Calu3 (cell line): ENCODE measurements around the gene GRN. TPM values are rescaled to one million over a fixed set of nuclear protein-coding genes. Genes with fewer than 3 reads are reported as not detected.
"Not testable (repeated sequence)": the region's sequence is repeated elsewhere in the genome, so short reads cannot be mapped to it uniquely, and the experiment has no call there.

Experiments
- BruUV-seq: library from RNA; stranded (reverse); fragments of 400-500 nt; replicated peaks from 2 replicates; lab custom pipeline; 2021; lab: Mats Ljungman, UMichigan
- CTCF ChIA-PET: fragments of 300-600 bp; sonication (Branson Sonifier 250); formaldehyde crosslinking; loops from one replicate; lab custom pipeline; 2022; ENCODE audit warnings: antibody characterized with exemption; lab: Charles Lee
- DNase-seq: peaks from one replicate; pipeline ENCODE4 v3.0.0; 2022
- H3K27ac Mint-ChIP-seq: one replicate; pipeline ENCODE4 v1.8.0; 2022; ENCODE audit warnings: mixed read lengths; ENCODE audit not compliant: unreplicated experiment
- H3K27me3 Mint-ChIP-seq: one replicate; pipeline ENCODE4 v1.8.0; 2022; ENCODE audit warnings: mixed read lengths; ENCODE audit not compliant: unreplicated experiment
- H3K36me3 Mint-ChIP-seq: one replicate; pipeline ENCODE4 v1.8.0; 2022; ENCODE audit warnings: mild to moderate bottlenecking, moderate library complexity, mixed read lengths; ENCODE audit not compliant: insufficient read depth, unreplicated experiment
- H3K4me1 Mint-ChIP-seq: one replicate; pipeline ENCODE4 v1.8.0; 2022; ENCODE audit warnings: mild to moderate bottlenecking, low read depth, mixed read lengths; ENCODE audit not compliant: unreplicated experiment
- H3K4me3 Mint-ChIP-seq: one replicate; pipeline ENCODE4 v1.8.0; 2022; ENCODE audit warnings: mild to moderate bottlenecking, low read depth, moderate library complexity, mixed read lengths; ENCODE audit not compliant: unreplicated experiment
- H3K9me3 Mint-ChIP-seq: one replicate; pipeline ENCODE4 v1.8.0; 2022; ENCODE audit warnings: low read depth, mixed read lengths; ENCODE audit not compliant: unreplicated experiment
- intact Hi-C: fragments of 100-400 bp; cut with micrococcal nuclease; formaldehyde crosslinking; loops from one replicate; pipeline ENCODE4 v1.10.0; 2022; ENCODE audit not compliant: unreplicated experiment
- total RNA-seq: library from RNA; stranded (reverse); gene quantifications from 2 replicates; pipeline ENCODE4 v1.2.3, GENCODE V29; 2022
- TF ChIP-seq, protein P1 (sequence below): fragments of 200-600 bp; IDR thresholded peaks from one replicate; pipeline ENCODE4 v1.8.0; 2022; ENCODE audit warnings: antibody characterized with exemption; ENCODE audit not compliant: unreplicated experiment

Gene GRN
- total RNA-seq, 1 experiment from 2014 or later = 376 TPM

DNA sequence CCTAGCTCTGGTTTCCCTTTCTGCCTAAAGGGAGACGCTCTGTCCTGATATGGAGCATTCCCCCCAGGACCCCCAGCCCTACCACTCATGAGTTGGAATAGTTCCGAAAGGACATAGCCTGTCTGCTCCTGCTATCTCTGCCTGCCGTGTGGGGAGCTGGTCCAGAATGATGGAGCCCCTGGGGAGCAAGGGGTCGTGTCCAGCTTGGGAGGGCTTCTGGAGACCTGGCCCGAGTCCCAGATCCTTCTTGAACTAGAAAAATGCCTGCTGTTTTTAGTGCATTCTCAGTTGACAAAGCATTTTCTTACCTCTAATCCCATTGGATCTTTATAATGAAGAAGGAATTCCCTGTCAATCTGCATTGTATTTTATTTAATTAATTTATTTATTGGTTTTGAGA, 9.1 kb upstream of the GRN start:
- Mint-ChIP-seq H3K27ac (no peak overlapping the region), H3K36me3 (no peaks in the 10 kb centered on the region), H3K4me3 (no peak overlapping the region), H3K9me3 (no peaks in the 10 kb centered on the region), H3K27me3 (peaks cover 14% of the 10 kb centered on the region), H3K4me1 (peaks cover 17% of the 10 kb centered on the region)
- TF ChIP-seq, protein P1, sequence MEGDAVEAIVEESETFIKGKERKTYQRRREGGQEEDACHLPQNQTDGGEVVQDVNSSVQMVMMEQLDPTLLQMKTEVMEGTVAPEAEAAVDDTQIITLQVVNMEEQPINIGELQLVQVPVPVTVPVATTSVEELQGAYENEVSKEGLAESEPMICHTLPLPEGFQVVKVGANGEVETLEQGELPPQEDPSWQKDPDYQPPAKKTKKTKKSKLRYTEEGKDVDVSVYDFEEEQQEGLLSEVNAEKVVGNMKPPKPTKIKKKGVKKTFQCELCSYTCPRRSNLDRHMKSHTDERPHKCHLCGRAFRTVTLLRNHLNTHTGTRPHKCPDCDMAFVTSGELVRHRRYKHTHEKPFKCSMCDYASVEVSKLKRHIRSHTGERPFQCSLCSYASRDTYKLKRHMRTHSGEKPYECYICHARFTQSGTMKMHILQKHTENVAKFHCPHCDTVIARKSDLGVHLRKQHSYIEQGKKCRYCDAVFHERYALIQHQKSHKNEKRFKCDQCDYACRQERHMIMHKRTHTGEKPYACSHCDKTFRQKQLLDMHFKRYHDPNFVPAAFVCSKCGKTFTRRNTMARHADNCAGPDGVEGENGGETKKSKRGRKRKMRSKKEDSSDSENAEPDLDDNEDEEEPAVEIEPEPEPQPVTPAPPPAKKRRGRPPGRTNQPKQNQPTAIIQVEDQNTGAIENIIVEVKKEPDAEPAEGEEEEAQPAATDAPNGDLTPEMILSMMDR = no peak
- no peak for DNase-seq
- CTCF ChIA-PET = interaction anchor here (0.7 kb wide), 2 partner anchors 31 to 89 kb away, joined by 3 to 10 read pairs; no protein-coding TSS in a partner anchor
- BruUV-seq = no TSS peak
- intact Hi-C loops = no loop called here

DNA sequence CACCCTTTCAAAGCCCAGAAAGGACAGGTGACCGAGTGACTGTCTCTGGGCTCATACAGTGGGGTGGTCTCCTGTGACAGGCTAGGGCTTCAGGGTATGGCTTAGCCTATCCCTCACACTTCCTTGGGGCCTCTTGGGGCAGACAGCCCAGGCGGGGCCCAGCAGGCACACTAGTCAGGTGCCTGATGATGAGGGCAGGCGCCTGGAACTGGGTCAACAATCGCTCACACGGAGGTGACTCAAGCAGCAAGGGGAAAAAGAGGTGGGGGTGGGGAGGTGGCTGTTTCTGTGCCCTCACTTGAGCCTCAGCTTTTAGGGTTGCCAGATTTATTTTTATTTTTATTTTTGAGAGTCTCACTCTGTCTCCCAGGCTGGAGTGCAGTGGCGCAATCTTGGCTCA, 6.4 kb upstream of the GRN start:
- TF ChIP-seq, protein P1 = no peak
- intact Hi-C loops = no loop called here
- H3K36me3 Mint-ChIP-seq = no peaks in the 10 kb centered on the region
- H3K27me3 Mint-ChIP-seq = peaks cover 14% of the 10 kb centered on the region
- H3K27ac Mint-ChIP-seq = peak overlapping the region; percentile 55
- CTCF ChIA-PET = interaction anchor here (1.0 kb wide), 1 partner anchor 24 kb away, joined by 3 read pairs; no protein-coding TSS in a partner anchor
- H3K4me1 Mint-ChIP-seq = peaks cover 8% of the 10 kb centered on the region
- BruUV-seq = no TSS peak
- no peak for DNase-seq
- no peak overlapping the region for H3K4me3 Mint-ChIP-seq
- H3K9me3 Mint-ChIP-seq = no peaks in the 10 kb centered on the region

DNA sequence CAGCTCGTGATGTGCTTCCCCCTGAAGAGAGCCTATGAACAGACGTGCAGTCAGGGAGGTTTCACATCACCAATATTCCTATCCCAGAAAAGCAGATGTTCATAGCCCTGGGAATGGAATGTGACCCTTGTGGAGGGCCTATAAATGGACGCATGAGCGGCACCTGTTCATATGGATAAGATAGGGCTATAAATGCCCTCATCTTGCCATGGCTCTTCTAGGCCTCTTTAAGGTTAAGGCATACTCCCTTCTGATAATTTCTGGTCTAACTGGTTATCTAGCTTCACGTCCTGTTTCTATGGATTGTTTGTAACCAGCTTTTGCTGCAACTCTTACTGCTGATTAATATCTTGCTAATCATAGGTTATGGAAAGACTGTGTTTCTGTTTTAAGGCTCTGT, 4.5 kb upstream of the GRN start:
- H3K27me3 Mint-ChIP-seq = peaks cover 14% of the 10 kb centered on the region
- H3K4me3 Mint-ChIP-seq, H3K4me1 Mint-ChIP-seq, intact Hi-C loops, BruUV-seq, DNase-seq, H3K9me3 Mint-ChIP-seq, H3K27ac Mint-ChIP-seq: not testable (repeated sequence)
- CTCF ChIA-PET = interaction anchor here (0.7 to 1.2 kb wide), 2 partner anchors 11 to 830 kb away, joined by 3 to 4 read pairs; no protein-coding TSS in a partner anchor
- peaks cover 17% of the 10 kb centered on the region for H3K36me3 Mint-ChIP-seq

DNA sequence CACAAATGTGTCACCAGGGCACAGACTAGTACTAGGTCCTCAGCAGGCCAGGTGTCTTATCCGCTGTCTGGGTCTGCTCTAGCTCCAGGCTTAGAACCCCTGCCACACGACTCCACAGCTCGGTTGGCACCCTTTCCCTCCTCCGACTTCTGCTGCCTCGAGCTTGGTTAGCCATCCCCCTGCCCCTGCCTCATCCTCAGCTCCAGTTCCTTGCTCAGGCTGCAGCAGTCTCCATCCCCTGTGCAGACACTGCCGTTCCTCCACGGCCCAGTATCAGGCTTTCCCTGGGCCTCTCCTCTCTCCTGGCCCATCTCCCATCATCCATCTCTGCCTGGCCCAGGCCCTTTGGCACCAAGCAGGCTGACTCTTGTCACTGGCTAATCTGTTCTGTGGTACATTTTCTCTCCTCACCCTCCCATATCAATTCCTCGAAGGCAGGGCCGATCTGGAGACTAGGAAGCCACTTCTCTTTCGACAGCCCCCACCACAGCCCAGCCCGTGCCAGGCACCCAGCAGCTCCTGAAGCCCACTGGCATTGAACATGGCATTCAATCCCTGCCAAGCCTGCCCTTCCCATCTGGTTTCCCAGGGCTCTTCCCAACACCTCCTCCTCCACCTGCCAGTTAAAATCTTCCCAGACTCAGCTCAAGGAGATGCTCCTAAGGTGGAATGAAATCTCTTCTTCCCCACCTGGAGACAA, 1.4 kb upstream of the GRN start:
- Mint-ChIP-seq H3K27me3 (no peaks in the 10 kb centered on the region), H3K4me3 (no peak overlapping the region), H3K36me3 (peaks cover 24% of the 10 kb centered on the region), H3K27ac (no peak overlapping the region), H3K9me3 (no peaks in the 10 kb centered on the region), H3K4me1 (peaks cover 14% of the 10 kb centered on the region)
- TF ChIP-seq, protein P1 = no peak
- DNase-seq = no peak
- intact Hi-C loops = no loop called here
- no TSS peak for BruUV-seq
- CTCF ChIA-PET = interaction anchor here (0.6 to 0.7 kb wide), 3 partner anchors 15 to 1135 kb away, joined by 3 to 4 read pairs (median 3); no protein-coding TSS in a partner anchor
